Adrenal gland (tissue), 5 donors: ENCODE data around the gene SPOCK1.

ENCODE experiments used
- POLR2A ChIP-seq, 2 donors: fragments of 450-650 bp; IDR thresholded peaks; one replicate each; pipeline ENCODE4 v1.6.1; 2017; ENCODE audit warnings: antibody characterized with exemption in 2 of 2, mild to moderate bottlenecking in 2 of 2, moderate library complexity in 1 of 2
- TF ChIP-seq, protein P1 (sequence below), 6 experiments: fragments of 450-650 bp in 4 of 6; fragments of 200-600 bp in 2 of 6; sonication (generic) in 1 of 6; IDR thresholded peaks; 1 replicate in 5 of 6; 2 replicates in 1 of 6; pipeline versions ENCODE4 v1.5.1 to v1.8.0; 2016 to 2021; ENCODE audit warnings: antibody characterized with exemption in 6 of 6, mild to moderate bottlenecking in 2 of 6, moderate library complexity in 1 of 6
- donor health status: DM: no; HTN: no; CAD: no.

DNA sequence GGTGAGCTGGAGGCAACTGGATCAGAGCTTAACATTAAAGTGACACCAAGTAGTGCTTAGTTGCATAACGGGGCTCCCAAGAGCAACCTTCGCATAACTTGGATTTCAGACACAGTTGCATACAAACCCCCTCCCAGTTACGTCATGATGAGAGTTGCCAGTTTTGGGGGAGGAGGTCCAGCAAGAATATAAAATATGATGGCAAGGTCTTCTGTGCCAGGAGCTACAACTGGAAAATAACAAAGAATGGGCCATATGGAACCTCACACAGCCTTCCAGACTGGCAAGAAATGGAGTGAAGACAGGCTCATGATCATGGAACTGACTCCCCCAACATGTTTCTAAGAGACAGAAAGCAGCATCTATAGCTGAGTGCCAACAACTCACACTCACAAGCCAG is 8.5 kb downstream of the SPOCK1 start:
- TF ChIP-seq POLR2A (IDR thresholded peaks at IDR 0.05), result no peak
- TF ChIP-seq, protein P1, sequence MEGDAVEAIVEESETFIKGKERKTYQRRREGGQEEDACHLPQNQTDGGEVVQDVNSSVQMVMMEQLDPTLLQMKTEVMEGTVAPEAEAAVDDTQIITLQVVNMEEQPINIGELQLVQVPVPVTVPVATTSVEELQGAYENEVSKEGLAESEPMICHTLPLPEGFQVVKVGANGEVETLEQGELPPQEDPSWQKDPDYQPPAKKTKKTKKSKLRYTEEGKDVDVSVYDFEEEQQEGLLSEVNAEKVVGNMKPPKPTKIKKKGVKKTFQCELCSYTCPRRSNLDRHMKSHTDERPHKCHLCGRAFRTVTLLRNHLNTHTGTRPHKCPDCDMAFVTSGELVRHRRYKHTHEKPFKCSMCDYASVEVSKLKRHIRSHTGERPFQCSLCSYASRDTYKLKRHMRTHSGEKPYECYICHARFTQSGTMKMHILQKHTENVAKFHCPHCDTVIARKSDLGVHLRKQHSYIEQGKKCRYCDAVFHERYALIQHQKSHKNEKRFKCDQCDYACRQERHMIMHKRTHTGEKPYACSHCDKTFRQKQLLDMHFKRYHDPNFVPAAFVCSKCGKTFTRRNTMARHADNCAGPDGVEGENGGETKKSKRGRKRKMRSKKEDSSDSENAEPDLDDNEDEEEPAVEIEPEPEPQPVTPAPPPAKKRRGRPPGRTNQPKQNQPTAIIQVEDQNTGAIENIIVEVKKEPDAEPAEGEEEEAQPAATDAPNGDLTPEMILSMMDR (IDR thresholded peaks at IDR 0.05), result no peak
